WI38 (cell line): ENCODE results near the gene PREX1.
"Not testable (repeated sequence)": the region's sequence is repeated elsewhere in the genome, so short reads cannot be mapped to it uniquely, and the experiment has no call there.

Source experiments
- H3K4me3 ChIP-seq: 2 replicates; pipeline ENCODE4 v1.5.1; 2011; ENCODE audit warnings: low read depth, mild to moderate bottlenecking, control low read depth, low read length
- CTCF ChIP-seq: IDR thresholded peaks from 2 replicates; pipeline ENCODE4 v1.5.1; 2012; ENCODE audit warnings: low read depth, mild to moderate bottlenecking, control low read depth, low read length

Gene PREX1

GRCh38 chr20:48846516-48847492, 19.0 kb upstream of the PREX1 start:
- no peak overlapping the region for H3K4me3 ChIP-seq
- TF ChIP-seq CTCF = no peak

GRCh38 chr20:48845721-48846306, 18.0 kb upstream of the PREX1 start:
- TF ChIP-seq CTCF = no peak
- no peak overlapping the region for H3K4me3 ChIP-seq

GRCh38 chr20:48844996-48845395, 17.2 kb upstream of the PREX1 start:
- H3K4me3 ChIP-seq = no peak overlapping the region
- TF ChIP-seq CTCF = no peak

GRCh38 chr20:48843896-48844295, 16.1 kb upstream of the PREX1 start:
- not testable (repeated sequence) for H3K4me3 ChIP-seq

GRCh38 chr20:48843057-48843806, 15.4 kb upstream of the PREX1 start:
- H3K4me3 ChIP-seq = no peak overlapping the region
- TF ChIP-seq CTCF = no peak

GRCh38 chr20:48841875-48842529, 14.2 kb upstream of the PREX1 start:
- H3K4me3 ChIP-seq = no peak overlapping the region
- no peak for TF ChIP-seq CTCF

- no peak overlapping the region for H3K4me3 ChIP-seq
- TF ChIP-seq CTCF = no peak
These were observed 13.5 kb upstream of the PREX1 start for GRCh38 chr20:48841196-48841874.
